HG03439 (cell line): Measurements from ENCODE around the gene RRP12.

ENCODE experiments used
- ATAC-seq: cut with Tn5 transposase; IDR thresholded peaks from one replicate; pipeline ENCODE4 v1.9.1; 2021; ENCODE audit warnings: mild to moderate bottlenecking, moderate library complexity; ENCODE audit not compliant: unreplicated experiment

The RRP12 gene

DNA sequence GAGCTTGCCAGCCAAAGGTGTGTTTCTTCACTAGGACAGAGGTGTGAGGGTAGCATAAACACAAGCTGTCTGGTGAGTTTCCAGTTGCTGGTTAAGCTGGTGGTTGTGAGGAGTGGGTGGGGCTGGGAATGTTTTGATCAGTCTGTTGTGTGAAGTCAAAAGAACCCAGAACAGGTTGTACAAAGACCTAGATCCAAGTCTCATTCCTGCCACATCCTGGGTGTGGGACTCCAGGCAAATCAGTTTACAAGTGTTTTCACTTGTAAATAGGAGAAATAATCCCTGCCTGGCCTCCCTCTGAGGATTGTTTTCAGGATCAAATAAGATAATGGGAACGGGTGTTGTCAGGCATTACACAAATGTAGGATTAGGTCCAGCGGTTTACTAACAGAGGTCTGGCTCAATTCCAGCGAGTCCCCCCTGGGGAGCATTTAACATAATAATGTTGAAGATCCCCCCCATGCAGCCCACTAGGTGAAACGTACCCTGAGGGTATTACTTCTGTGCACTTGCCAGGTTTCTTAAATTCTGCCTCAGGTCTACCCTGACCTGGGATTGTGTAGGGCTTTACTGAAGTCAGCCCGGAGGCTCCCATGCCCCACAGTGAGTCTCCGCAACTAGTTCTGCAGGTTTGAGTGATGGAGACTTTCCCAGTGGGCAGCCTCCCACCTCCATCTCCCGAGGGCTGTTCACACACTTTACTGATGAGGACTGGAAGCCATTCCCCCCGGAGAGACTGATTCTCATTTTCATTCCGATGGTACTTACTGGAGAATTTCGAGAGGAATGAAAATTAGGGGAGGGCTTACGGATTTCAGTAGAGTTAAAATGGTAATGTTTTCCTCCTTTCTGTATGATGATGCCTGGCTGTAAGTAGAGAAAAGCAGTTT is 64.0 kb downstream of the RRP12 start:
- ATAC-seq, result no peak

DNA sequence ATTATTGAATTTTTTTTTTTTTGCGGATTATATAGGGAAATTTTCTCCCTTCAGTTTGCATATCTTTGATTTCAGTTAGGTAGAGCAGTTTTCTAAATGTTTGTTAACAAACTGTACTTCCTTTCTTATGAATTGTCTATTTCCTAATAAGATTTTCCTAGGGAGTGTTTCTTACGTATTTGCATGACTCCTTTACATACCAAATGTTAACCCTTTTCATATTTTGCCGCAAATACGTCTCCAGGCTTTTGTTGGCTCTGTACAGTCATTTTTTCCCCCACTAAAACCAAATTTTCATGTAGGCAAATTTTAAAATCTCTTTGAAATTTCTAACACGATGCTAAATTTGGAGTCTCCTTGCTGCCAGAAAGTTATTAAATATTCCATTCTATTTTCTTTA is 64.7 kb downstream of the RRP12 start:
- ATAC-seq, result no peak

DNA sequence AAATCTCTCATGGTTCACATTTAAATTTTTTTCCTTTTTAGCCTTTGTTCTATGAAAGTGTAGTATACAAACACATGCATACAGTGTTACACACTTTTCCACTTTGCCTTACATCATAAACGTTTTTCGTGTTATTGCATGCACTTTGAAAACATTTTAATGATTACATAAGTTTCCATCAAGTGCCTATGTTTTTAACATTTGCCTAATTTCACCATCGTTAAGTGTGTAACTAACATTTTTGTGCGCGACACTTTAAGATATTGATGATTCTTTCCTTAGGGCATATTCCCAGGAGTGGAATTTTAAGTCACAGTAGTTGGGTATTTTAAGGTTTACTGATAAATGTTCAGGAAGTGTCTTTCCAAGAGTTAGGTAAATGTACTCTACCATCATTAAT is 65.1 kb downstream of the RRP12 start:
- no peak for ATAC-seq

DNA sequence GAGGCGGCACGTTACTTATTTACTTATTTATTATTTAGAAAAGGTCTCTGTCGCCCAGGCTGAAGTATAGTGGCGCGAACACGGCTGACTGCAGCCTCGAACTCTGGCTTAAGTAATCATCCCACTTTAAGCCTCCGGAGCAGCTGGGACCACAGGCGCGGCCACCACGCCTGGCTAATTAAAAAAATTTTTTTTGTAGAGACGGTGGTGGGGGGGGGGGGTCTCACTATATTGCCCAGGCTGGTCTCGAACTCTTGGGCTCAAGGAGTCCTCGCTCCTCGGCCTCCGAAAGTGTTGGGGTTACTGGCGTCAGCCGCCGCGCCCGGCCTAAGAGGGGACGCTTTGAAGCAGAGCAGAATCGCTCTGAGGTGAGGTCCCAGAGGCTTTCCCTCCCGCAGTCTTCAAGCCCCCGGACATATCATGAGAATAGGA is 65.9 kb downstream of the RRP12 start:
- no peak for ATAC-seq

DNA sequence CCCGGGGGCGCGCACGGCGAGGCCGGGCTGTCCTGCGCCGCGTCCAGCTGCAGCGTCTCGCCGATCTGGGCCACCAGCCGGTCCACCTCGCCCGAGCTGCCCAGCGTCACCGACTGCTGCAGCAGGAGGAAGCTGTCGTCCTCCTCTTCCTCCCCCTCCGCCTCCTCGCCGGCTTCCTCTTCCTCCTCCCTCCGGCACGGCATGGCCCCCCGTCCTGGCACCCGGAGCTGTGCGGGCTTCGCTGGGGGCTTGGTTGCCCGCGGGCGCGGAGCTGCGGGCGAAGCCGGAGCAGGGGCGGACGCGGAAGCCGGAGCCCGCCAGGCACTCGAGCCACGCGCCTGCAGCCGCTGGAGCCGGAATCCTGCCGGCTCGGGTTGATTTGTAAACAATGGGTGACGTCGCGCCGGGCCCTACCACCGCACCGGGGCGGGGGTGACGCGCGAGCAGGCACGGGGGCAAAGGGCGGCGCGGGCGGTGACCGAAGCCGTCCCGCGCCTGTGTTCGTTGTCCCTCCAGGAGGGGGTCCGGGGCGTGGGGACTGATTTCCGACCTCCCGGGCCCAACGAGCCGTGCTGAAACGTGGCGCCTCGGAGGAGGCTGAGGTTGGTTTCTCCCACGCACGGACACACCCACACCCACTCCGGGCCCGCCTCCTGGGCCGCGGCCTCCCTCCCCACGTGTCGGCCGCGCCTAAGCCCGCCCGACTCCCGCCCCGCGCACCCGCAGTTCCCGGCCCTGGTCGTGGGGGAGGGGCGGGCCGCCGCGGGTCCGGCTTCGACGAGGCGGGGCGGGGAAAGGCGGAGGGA is 66.6 kb downstream of the RRP12 start, which contains the start of gene FRAT2:
Gene FRAT2, minus strand, starts transcription at position 360 of the 806 bp plus-strand sequence. Its CDS starts 157 bp downstream, at position 203.
- ATAC-seq, result peak; percentile 81

DNA sequence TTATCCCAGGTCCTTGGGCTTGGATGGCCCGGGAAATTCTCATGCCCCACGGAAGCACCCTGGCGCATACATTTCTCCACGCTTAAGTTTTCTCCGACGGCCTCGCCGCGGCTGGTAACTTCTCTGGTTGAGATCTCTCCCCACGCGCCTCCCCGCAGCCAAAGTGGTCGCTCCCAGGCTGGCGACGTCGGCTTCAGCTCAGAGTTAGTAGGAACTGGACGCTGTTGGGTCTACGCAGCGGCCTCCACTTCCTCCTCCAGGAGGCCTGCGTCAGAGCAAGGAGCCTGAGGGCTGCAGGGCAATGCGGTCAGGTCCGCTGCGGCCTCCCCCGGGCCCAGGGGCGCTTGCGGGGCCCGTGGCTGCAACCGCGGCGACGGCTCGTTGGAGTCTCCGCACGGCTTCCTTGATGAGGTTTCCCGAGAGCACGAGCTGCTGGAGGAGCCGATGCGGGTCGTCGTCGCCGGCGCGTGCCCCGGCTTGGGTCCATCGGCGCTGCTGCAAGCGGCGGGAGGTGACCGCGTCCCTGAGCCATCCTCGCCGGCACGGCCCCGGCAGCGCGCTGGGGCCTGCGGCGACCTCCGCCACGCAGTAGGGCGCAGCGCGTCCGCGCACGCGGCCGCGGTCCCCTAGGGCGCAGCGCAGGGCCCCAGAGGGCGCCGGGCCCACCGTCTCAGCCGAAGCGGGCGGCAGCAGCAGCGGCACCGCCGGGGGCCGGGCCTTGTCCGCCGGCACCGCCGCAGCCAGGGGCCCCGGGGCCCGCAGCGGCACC is 67.4 kb downstream of the RRP12 start:
- ATAC-seq, result peak; percentile 22

DNA sequence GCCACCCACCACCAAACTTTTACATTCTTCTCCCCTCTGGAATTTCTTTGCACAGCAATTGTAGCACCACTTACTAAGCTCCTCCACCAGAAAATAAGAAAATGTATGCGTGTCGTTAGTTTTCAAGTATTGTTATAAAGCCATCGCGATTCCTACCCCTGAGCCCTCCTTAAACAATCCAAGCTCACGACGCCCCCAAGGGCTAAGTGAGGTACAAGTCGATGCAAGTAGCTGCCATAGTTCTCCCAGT is 67.9 kb downstream of the RRP12 start:
- no peak for ATAC-seq

DNA sequence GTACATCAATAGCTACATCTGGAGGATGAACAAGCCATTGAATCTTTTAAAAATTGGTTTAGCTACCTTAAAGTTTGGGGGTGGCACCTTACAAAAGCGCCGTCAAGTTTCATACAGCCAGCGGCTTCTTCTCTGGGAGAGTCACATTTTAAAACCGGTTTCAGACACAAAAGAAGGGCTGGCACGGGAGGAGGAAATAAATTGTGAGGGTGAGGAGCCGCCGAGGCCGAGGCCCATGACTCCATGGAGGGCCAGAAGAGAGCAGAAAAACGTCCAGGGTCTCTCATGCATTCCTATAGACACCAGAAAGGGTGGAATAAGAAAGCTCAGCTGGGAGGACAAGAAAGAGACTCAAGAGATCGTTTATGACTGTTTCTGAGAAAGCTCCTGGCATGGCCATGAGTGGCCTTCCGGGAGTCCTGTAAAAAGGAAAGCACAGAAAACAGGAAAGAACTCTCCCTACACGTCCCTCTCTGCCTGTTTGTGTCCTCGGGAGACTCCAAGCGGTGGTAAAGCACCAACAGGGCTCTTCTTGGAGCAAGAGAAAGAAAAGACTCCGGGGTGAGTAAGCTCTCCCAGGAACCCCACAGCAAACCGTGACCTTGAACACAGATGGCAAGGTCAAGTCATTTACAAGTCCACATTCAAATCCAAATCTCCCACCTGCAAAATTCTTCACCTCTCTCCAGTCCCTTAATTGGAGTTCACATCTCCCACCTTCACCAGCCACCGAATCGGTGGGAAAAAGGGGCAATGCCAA is 68.4 kb downstream of the RRP12 start:
- ATAC-seq, result no peak

DNA sequence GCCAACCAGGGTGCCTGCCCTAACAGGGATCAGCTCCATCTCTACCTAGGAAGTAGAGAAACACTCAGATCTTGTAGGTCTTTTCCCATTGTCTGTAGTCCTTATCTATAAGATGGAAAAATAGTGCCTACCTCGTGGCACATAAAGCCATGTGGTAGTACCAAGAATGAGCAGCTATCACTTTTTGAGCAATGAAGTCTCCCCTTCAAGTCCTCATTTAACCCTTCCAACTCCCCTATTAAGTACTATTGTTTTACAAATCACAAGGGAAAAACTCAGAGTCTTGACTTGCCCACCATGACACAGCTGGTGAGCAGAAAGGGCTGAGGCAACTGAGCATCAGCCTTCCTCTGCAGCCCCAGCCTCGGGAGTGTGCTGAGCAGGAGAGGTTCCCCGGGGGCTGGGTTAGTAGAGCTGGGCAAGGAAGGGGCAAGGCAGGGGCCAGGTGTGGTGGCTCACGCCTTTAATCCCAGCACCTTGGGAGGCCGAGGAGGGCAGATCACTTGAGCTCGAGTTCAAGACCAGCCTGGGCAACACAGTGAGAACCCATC is 69.9 kb downstream of the RRP12 start:
- no peak for ATAC-seq

DNA sequence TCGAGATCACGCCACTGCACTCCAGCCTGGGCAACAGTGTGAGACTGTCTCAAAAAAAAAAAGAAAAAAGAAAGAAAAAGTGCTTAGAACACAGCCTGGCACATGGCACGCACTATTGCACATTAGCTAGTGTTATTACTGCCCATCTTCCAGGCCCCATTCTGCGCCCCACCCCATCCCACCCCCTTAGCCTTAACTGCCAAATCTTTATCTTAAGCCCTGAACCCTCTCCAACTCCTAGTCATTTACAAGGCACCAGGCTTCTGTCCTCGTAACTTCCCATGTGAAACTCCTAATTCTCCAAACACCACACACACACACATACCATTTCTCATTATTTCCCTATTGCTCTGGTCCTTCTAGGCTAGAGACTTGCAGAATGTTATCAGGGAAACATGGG is 71.4 kb downstream of the RRP12 start:
- ATAC-seq, result no peak

DNA sequence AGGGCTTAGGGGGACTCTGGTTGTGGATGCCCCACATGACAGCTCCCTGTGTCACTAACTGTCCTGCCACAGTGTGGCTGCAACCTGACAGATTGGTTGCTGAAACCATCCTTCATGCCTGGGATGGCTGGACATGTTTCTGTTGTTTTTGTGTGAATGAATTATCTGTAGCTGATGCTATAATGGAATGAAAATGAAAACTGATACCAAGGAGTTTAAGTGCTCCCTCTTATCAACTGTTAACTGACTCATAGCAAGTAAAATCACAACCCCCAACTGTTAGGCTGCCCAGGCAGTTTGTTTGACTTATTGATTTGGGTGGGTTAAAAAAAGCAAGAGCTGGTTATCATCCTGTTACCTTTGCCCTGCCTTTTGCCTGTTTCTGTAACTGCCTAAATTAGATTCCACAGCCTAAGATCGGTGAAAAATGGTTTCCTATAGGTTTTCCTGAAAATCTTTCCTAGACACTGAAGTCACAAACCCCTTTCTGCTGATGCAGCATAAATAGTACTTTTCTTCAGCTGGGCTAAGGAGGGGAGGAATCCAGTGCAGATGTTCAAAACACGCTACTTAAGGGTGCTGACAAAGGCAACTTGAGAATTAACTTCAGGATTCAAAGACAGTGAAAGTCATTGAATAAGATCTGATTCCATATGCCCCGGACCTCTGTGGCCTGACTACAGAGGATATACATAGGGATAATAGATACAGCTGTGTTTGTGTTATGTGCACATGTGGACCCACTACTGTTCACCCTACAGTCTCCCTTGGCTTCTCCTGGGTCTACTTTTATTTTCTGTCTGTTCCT is 72.3 kb downstream of the RRP12 start:
- ATAC-seq, result no peak

DNA sequence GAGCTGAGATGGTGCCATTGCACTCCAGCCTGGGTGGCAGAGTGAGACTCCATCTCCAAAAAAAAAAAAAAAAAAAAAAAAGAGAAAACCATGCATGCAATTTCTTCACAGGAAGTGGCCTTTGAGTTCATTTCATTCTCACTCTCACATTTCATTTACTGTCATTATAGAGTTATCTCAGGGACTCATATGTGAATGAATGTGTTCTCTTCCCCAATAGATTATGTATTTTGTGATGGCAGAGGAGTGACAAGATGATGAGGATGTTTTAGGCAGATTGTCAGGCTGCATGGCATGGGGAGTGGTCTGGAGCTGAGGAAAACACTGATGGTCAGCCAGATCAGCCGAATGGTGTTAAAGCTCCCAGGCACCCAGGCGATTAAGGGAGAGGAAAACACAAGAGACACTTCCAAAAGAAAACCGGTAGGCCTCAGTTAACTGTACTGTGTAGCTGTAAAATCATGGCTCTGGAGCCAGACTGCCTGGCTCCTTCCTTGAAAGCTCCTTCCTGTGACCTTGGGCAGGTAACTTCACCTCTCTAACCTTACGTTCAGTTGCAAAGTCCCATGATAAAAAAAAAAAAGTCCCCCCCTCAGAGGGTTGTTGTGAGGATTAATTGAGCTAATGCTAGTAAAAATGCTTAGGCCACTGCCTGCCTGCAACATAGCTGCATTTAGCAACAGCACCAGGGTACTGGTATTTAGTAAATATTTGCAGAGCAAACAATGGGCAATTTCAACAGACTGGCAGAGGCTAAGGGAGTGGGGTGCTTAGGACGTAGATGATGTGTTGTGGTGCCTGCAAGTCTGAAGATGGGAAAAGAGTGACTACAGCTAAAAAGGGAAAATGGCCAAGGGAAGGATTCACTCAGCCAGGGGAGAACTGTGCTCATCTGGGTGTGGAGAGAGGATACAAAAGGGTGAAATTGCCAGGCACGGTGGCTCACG is 73.5 kb downstream of the RRP12 start:
- no peak for ATAC-seq

DNA sequence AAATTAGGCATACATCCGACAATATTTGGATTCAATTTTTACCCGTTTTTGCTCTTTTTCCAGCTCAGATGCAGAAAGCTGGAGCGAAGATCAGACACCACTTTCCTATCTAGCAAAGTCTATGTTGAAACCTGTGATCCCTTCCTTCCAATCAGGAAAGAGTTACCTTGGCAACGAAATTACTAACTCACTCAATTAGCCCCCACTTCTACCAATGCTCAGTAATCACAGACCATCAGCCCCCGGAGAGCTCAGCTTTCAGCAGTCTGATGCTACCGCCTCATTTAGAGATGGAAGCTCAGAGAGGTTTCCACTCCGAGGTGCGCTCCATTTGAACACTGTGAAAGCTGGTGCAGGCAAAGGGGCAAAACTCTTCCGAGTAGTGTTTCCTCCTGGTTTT is 75.4 kb downstream of the RRP12 start:
- ATAC-seq, result no peak

DNA sequence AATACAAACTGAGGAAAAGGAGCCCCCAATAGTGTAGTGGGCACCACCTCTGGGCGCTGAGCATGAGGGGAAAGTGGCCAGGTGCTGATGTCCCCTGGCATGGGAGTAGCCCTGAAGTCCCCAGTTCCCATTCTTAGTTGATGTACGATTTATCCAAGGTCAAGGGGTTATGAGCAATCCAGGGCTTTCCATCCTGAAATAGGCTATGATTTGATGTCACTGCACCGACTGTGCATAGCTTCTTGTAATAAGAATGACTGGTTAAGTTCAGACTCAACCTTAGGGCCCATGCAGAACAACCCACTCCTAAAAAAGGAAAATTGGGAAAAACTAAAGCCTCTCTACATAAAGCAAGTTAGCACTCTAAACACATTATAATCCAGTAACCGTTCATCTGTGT is 77.6 kb downstream of the RRP12 start:
- ATAC-seq, result no peak

DNA sequence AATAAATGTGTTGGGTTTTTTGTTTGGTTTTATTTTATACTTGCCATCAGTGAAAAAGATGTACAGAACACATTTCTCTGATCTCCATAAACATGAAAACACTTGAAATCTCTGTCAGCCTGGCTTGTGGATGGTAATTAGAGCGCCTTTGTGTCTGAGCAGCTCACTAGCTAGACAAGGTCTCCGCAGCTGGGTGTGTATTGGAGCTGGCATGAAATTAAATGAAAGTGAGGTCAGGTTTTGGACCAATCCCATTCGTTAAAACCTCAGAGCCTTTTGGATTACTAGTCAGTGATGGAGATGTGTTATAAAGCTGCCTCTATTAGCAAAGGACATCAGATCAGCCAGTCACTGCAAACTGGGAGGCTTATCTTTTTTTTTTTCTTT is 79.3 kb downstream of the RRP12 start:
- no peak for ATAC-seq

DNA sequence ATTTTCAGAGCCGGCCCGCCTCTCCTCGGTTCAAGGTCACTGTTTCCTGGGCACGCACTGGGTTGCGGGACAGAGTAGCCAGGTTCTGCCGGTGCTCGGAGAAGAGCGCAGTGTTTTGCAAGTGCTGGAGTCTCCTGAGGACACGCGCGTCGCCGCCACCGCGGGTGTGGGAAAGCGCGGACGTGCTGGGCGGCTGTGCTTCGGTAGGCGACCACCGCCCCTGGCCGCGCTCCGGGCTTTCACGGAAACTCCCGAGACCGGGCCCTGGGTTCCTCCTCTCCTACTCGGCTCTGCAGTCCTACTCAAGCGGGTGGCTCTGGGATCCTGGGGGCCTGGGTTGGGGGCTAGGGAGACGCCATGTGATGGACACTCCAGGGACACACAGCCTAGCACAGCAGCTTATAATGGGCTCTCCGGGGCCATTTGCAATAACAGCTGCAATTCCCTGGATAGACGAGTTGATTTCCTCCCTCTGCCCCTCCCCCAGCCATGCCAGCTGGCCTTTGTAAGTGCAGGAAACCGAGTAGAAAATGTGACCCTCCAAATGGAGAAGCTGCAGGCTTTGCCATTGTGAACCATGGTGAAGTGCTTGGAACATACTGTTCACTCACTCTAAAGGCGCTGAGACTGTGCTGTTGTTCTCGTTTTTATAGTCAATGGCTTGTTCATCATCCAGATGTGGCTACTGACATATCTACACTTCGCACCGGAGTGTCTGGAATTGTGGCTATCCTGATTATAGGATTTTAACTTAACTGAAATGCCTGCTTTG is 79.9 kb downstream of the RRP12 start:
- no peak for ATAC-seq

DNA sequence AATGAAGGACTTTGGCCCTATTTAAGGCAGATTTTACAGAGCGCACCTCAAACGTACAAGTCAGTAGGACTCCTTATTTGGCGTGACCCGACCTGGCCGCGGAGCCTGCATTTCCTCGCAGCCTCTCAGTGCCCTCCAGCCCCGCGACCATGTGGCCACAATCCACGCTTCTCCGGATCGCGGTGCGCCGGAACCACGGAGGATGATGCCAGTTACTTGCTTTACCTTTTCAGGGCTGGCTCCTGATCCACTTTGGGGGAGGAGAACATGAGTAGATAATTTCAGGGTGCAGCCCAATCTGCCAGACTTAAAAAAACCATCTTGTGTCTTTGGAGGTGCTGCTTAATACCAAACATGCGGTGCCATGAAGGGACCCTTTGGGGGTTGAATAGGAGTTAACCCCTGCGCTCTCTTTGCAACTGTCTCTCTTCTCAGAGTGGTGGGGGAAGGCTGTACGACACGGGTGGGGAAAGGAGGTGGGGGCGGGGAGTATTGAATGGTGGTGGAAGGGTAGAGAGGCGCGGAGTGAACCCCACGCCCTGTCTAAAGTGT is 80.6 kb downstream of the RRP12 start:
- ATAC-seq, result no peak
